Adrenal gland (tissue), 5 donors: Measurements from ENCODE around the gene ELN.

ENCODE experiments used
- CTCF ChIP-seq, 6 experiments: fragments of 450-650 bp in 4 of 6; fragments of 200-600 bp in 2 of 6; sonication (generic) in 1 of 6; IDR thresholded peaks; 1 replicate in 5 of 6; 2 replicates in 1 of 6; pipeline versions ENCODE4 v1.5.1 to v1.8.0; 2016 to 2021; ENCODE audit warnings: antibody characterized with exemption in 6 of 6, mild to moderate bottlenecking in 2 of 6, moderate library complexity in 1 of 6
- POLR2A ChIP-seq, 2 donors: fragments of 450-650 bp; IDR thresholded peaks; one replicate each; pipeline ENCODE4 v1.6.1; 2017; ENCODE audit warnings: antibody characterized with exemption in 2 of 2, mild to moderate bottlenecking in 2 of 2, moderate library complexity in 1 of 2
- donor health status: DM: no; HTN: no; CAD: no.

GRCh38 chr7:74030861-74031260, 2.9 kb downstream of the ELN start:
- no peak for TF ChIP-seq CTCF (IDR thresholded peaks at IDR 0.05)
- TF ChIP-seq POLR2A (IDR thresholded peaks at IDR 0.05), result no peak
